ENCODE data around the gene SMYD3. TPM values are rescaled to one million over a fixed set of nuclear protein-coding genes. Genes with fewer than 3 reads are reported as not detected.
A peak's percentile ranks its signal among the peaks of the same experiment; 100 is the strongest.

The SMYD3 gene
- total and polyA plus RNA-seq, 2 of the 4 experiments (the other 2 are of a cell fraction) = 26.5 to 37.6 TPM

DNA sequence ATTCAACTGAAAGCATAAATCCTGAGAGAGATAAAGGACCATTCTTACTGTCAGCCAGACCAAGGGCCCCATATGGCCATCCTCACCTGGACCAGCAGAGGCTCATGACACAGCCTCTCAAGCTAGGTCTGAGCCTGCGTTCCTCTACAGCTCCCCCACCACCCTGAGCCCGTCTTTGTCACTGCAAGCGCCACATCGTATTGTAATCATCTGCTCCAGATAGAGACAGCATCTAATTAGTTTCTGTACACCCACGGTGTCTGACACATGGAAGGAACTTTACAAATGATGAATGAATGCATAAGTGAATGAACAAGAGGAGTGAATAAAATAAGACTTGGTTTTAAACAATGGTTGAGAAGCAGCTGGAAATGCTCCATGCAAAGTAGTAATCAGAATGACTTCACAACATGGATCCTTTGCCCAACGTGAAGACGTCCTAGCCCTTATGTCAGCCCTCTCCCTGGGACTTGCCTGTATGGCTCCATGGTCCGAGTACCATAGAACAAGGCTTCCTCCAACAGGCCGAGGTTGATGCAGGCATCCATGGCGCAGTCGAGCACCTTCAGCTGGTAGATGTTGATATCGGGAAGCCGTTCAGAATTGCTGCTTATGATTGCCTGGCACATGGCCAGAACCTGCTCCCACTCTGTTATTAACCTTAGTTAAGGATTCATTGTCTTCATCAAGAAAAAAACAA, 648.9 kb downstream of the SMYD3 start:
- no peak overlapping the region for H3K9ac ChIP-seq (ENCODE audit: low read depth, low read length)
- peak overlapping the region; percentile 56 for H2AK9ac ChIP-seq (replicated peaks; ENCODE audit: low read depth, low read length, poor library complexity)
- no peaks in the 10 kb centered on the region for H3K36me3 ChIP-seq (ENCODE audit: control insufficient read depth, insufficient read depth, low read length)
- H2BK120ac ChIP-seq (ENCODE audit: low read depth, low read length) = peak overlapping the region; percentile 66
- in situ Hi-C loops (cut with MboI; ENCODE audit: low sequenced_read_pairs) (no loop called here), dilution Hi-C loops (cut with HindIII; ENCODE audit: low sequenced_read_pairs, unreplicated experiment) (no loop called here), intact Hi-C loops (cut with micrococcal nuclease) (no loop called here)
- H3K27me3 ChIP-seq (ENCODE audit: control insufficient read depth, insufficient read depth, low read length) = no peaks in the 10 kb centered on the region
- peaks cover 0 to 23% of the 10 kb centered on the region in 2 experiments; a peak in 1 of 4 replicates for H3K79me1 ChIP-seq (ENCODE audit: low read depth in 1 of 2, low read length in 2 of 2)
- H4K8ac ChIP-seq (ENCODE audit: low read depth in 2 of 2, low read length in 2 of 2) = peak overlapping the region in 1 of 2 experiments; percentile 2; a peak in 2 of 4 replicates
- WGBS, 2 experiments (ENCODE audit: extremely low coverage in 2 of 2, insufficient read length in 1 of 2) = 100% methylated on average over 3 of the region's 13 CpGs; no CpG with 5 or more reads in 1 of the 2 experiments
- peak overlapping the region; percentile 82 for H2AK5ac ChIP-seq (ENCODE audit: low read depth, low read length)
- H3K9me3 ChIP-seq (ENCODE audit: control insufficient read depth, insufficient read depth, low read length) = no peaks in the 10 kb centered on the region
- POLR2A ChIA-PET (ENCODE audit: unreplicated experiment) = no interaction called here
- H2BK20ac ChIP-seq (ENCODE audit: low read depth, low read length) = peak overlapping the region; percentile 85
- CTCF ChIA-PET = interaction anchor here (0.6 to 0.7 kb wide), 3 partner anchors 15 to 913 kb away, joined by 3 read pairs; no protein-coding TSS in a partner anchor
- H3K27ac ChIP-seq (ENCODE audit: insufficient read depth, low read length) = no peak overlapping the region
- H4K91ac ChIP-seq (ENCODE audit: insufficient read depth, low read depth, low read length) = peak overlapping the region; percentile 56; the same call in 1 of the 2 replicates
- H2BK15ac ChIP-seq (ENCODE audit: low read depth, low read length) = peak overlapping the region; percentile 74; the same call in 1 of the 3 replicates
- H3K4ac ChIP-seq (ENCODE audit: low read depth, low read length) = peak overlapping the region; percentile 39; the same call in 1 of the 2 replicates
- peaks cover 36% of the 10 kb centered on the region for H3K4me1 ChIP-seq (ENCODE audit: control insufficient read depth, insufficient read depth, low read length)
- no peak overlapping the region for H2BK5ac ChIP-seq (ENCODE audit: low read depth, low read length, poor library complexity, severe bottlenecking)
- H2AFZ ChIP-seq (replicated peaks; ENCODE audit: low read length, poor library complexity) = no peak overlapping the region
- peaks cover 37% of the 10 kb centered on the region for H3K9me1 ChIP-seq (ENCODE audit: insufficient read depth, low read length)
- no peak overlapping the region for H3K56ac ChIP-seq (ENCODE audit: extremely low read depth, insufficient read depth, low read length)
- no peak overlapping the region for H3K4me3 ChIP-seq (ENCODE audit: insufficient read depth, low read depth, low read length)
- ATAC-seq (ENCODE audit: low read depth) (no peak), DNase-seq (no peak)
- no TSS peak for BruUV-seq (replicated peaks)
- peak overlapping the region; percentile 5; the same call in 1 of the 2 replicates for H3K18ac ChIP-seq (ENCODE audit: low read depth, low read length)
- no peak overlapping the region for H3K23ac ChIP-seq (ENCODE audit: low read depth, low read length)
- TF ChIP-seq, protein P1, sequence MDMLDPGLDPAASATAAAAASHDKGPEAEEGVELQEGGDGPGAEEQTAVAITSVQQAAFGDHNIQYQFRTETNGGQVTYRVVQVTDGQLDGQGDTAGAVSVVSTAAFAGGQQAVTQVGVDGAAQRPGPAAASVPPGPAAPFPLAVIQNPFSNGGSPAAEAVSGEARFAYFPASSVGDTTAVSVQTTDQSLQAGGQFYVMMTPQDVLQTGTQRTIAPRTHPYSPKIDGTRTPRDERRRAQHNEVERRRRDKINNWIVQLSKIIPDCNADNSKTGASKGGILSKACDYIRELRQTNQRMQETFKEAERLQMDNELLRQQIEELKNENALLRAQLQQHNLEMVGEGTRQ (IDR thresholded peaks at IDR 0.05; ENCODE audit: low read depth, low read length) = no peak
- TF ChIP-seq, protein P2, sequence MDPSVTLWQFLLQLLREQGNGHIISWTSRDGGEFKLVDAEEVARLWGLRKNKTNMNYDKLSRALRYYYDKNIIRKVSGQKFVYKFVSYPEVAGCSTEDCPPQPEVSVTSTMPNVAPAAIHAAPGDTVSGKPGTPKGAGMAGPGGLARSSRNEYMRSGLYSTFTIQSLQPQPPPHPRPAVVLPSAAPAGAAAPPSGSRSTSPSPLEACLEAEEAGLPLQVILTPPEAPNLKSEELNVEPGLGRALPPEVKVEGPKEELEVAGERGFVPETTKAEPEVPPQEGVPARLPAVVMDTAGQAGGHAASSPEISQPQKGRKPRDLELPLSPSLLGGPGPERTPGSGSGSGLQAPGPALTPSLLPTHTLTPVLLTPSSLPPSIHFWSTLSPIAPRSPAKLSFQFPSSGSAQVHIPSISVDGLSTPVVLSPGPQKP (IDR thresholded peaks at IDR 0.05; ENCODE audit: borderline replicate concordance, low read depth, low read length) = no peak
- H3K4me2 ChIP-seq (ENCODE audit: low read depth, low read length) = no peak overlapping the region
- H4K5ac ChIP-seq (ENCODE audit: low read depth, low read length) = no peak overlapping the region
- no peaks in the 10 kb centered on the region for H4K20me1 ChIP-seq (ENCODE audit: insufficient read depth, low read length)
- peak overlapping the region; percentile 59 for H3K14ac ChIP-seq (replicated peaks; ENCODE audit: low read depth, low read length)
